KMS-11 (cell line): Measurements from ENCODE around the gene DISC1.

Experiments
- H2AFZ ChIP-seq: fragments of 200-600 bp; sonication (generic); 2 replicates; pipeline ENCODE4 v1.6.1; 2016; ENCODE audit warnings: antibody characterized with exemption, mixed run types, low read depth
- H3K27ac ChIP-seq: fragments of 200-600 bp; sonication (generic); 2 replicates; pipeline ENCODE4 v1.6.1; 2016; ENCODE audit warnings: mild to moderate bottlenecking, mixed run types
- H3K27me3 ChIP-seq: fragments of 200-600 bp; sonication (generic); 2 replicates; pipeline ENCODE4 v1.6.1; 2017; ENCODE audit warnings: mild to moderate bottlenecking, low read depth, mixed run types, moderate library complexity; ENCODE audit not compliant: insufficient read depth
- H3K36me3 ChIP-seq: fragments of 200-600 bp; sonication (generic); 2 replicates; pipeline ENCODE4 v1.6.1; 2017; ENCODE audit warnings: mild to moderate bottlenecking, mixed run types; ENCODE audit not compliant: insufficient read depth
- H3K4me1 ChIP-seq: fragments of 200-600 bp; sonication (generic); 2 replicates; pipeline ENCODE4 v1.6.1; 2016; ENCODE audit warnings: mild to moderate bottlenecking, low read depth, mixed run types; ENCODE audit not compliant: poor library complexity, severe bottlenecking
- H3K4me2 ChIP-seq: fragments of 200-600 bp; sonication (generic); 2 replicates; pipeline ENCODE4 v1.7.0; 2016; ENCODE audit warnings: mild to moderate bottlenecking, mixed run types
- H3K4me3 ChIP-seq: fragments of 200-600 bp; sonication (generic); IDR thresholded peaks from 2 replicates; pipeline ENCODE4 v1.6.1; 2017; ENCODE audit warnings: low read depth, low read length, mixed read lengths; ENCODE audit not compliant: insufficient read depth
- H3K79me2 ChIP-seq: fragments of 200-600 bp; sonication (generic); 2 replicates; pipeline ENCODE4 v1.6.1; 2016; ENCODE audit warnings: low read depth, mixed run types; ENCODE audit not compliant: insufficient read depth
- H3K9ac ChIP-seq: fragments of 200-600 bp; sonication (generic); 2 replicates; pipeline ENCODE4 v1.6.1; 2016; ENCODE audit warnings: mild to moderate bottlenecking, mixed run types
- H4K20me1 ChIP-seq: fragments of 200-600 bp; sonication (generic); 2 replicates; pipeline ENCODE4 v1.6.1; 2016; ENCODE audit warnings: mild to moderate bottlenecking, mixed run types; ENCODE audit not compliant: insufficient read depth
- TF ChIP-seq, protein P1 (sequence below): fragments of 200-600 bp; sonication (generic); conservative IDR thresholded peaks from 2 replicates; pipeline ENCODE4 v1.6.1; 2017; ENCODE audit warnings: low read depth, mild to moderate bottlenecking, antibody characterized with exemption, low read length, moderate library complexity, mixed read lengths

Gene DISC1

GRCh38 chr1:231629132-231629531, 2.5 kb downstream of the DISC1 start:
- H3K36me3 ChIP-seq = no peaks in the 10 kb centered on the region
- no peak overlapping the region for H3K27ac ChIP-seq
- no peak overlapping the region for H3K9ac ChIP-seq
- TF ChIP-seq, protein P1, sequence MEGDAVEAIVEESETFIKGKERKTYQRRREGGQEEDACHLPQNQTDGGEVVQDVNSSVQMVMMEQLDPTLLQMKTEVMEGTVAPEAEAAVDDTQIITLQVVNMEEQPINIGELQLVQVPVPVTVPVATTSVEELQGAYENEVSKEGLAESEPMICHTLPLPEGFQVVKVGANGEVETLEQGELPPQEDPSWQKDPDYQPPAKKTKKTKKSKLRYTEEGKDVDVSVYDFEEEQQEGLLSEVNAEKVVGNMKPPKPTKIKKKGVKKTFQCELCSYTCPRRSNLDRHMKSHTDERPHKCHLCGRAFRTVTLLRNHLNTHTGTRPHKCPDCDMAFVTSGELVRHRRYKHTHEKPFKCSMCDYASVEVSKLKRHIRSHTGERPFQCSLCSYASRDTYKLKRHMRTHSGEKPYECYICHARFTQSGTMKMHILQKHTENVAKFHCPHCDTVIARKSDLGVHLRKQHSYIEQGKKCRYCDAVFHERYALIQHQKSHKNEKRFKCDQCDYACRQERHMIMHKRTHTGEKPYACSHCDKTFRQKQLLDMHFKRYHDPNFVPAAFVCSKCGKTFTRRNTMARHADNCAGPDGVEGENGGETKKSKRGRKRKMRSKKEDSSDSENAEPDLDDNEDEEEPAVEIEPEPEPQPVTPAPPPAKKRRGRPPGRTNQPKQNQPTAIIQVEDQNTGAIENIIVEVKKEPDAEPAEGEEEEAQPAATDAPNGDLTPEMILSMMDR = no peak
- H4K20me1 ChIP-seq = no peaks in the 10 kb centered on the region
- peaks cover 7% of the 10 kb centered on the region for H3K4me1 ChIP-seq
- H2AFZ ChIP-seq = no peak overlapping the region
- H3K79me2 ChIP-seq = no peaks in the 10 kb centered on the region
- H3K4me3 ChIP-seq = no peak overlapping the region
- no peak overlapping the region for H3K4me2 ChIP-seq
- no peaks in the 10 kb centered on the region for H3K27me3 ChIP-seq

- no peak overlapping the region for H3K27ac ChIP-seq
- no peak overlapping the region for H3K4me3 ChIP-seq
- H3K4me2 ChIP-seq = no peak overlapping the region
- H3K4me1 ChIP-seq = peaks cover 5% of the 10 kb centered on the region
- no peaks in the 10 kb centered on the region for H4K20me1 ChIP-seq
- TF ChIP-seq, protein P1 = no peak
- no peaks in the 10 kb centered on the region for H3K79me2 ChIP-seq
- H3K27me3 ChIP-seq = no peaks in the 10 kb centered on the region
- H3K9ac ChIP-seq = no peak overlapping the region
- H3K36me3 ChIP-seq = no peaks in the 10 kb centered on the region
- H2AFZ ChIP-seq = no peak overlapping the region
These were observed 4.1 kb downstream of the DISC1 start for GRCh38 chr1:231630558-231631205.

DNA sequence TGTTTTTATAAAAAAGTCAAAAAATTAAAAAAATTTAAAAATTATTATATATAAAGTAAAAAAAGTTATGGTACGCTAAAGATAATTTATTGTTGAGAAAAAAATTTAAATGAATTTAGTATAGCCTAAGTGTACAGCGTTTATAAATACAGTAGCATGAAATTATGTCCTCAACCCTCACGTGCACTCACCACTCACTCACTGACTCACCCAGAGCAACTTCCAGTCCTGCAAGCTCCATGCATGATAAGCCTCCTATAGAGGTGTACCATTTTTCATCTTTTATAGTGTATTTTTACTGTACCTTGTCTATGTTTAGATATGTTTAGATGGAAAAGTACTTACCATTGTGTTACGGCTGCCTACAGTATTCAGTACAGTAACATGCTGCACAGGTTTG, 5.1 kb downstream of the DISC1 start:
- no peak overlapping the region for H3K9ac ChIP-seq
- H3K79me2 ChIP-seq = no peaks in the 10 kb centered on the region
- TF ChIP-seq, protein P1 = no peak
- no peaks in the 10 kb centered on the region for H3K4me1 ChIP-seq
- no peaks in the 10 kb centered on the region for H3K36me3 ChIP-seq
- no peaks in the 10 kb centered on the region for H3K27me3 ChIP-seq
- H2AFZ ChIP-seq = no peak overlapping the region
- H3K4me3 ChIP-seq = no peak overlapping the region
- H3K27ac ChIP-seq = no peak overlapping the region
- H3K4me2 ChIP-seq = no peak overlapping the region
- H4K20me1 ChIP-seq = no peaks in the 10 kb centered on the region

- no peaks in the 10 kb centered on the region for H4K20me1 ChIP-seq
- TF ChIP-seq, protein P1 = no peak
- H2AFZ ChIP-seq = no peak overlapping the region
These were observed 5.5 kb downstream of the DISC1 start for GRCh38 chr1:231632119-231632518.

More at GRCh38 chr1:231632119-231632518, 5.5 kb downstream of the DISC1 start:
- Histone ChIP-seq H3K9ac (no peak overlapping the region), H3K27ac (no peak overlapping the region), H3K4me1 (no peaks in the 10 kb centered on the region), H3K79me2 (no peaks in the 10 kb centered on the region), H3K4me3 (no peak overlapping the region), H3K36me3 (no peaks in the 10 kb centered on the region), H3K4me2 (no peak overlapping the region), H3K27me3 (no peaks in the 10 kb centered on the region)
